OCI-LY3 (cell line): ENCODE measurements around the gene ALDOB.

Source experiments
- H2AFZ ChIP-seq: fragments of 200-600, 300-600 bp; shearing (Covaris generic); 2 replicates; pipeline ENCODE4 v1.6.0; 2014; ENCODE audit warnings: antibody characterized with exemption, low read depth, low read length
- H3K27ac ChIP-seq: fragments of 200-600, 300-600 bp; sonication (generic); 2 replicates; pipeline ENCODE4 v1.5.1; 2014; ENCODE audit warnings: mild to moderate bottlenecking, low read length, moderate library complexity, mixed read lengths
- H3K27me3 ChIP-seq: fragments of 200-600, 300-600 bp; sonication (generic); 2 replicates; pipeline ENCODE4 v1.6.1; 2014; ENCODE audit warnings: low read depth, low read length, mixed read lengths
- H3K36me3 ChIP-seq: fragments of 200-600, 300-600 bp; sonication (generic); replicated peaks from 2 replicates; pipeline ENCODE3; 2014; ENCODE audit warnings: low read depth, low read length, mixed read lengths
- H3K4me1 ChIP-seq: fragments of 300-600, 200-600 bp; sonication (generic); 2 replicates; pipeline ENCODE4 v1.6.1; 2014; ENCODE audit warnings: low read length, mixed read lengths
- H3K4me2 ChIP-seq: fragments of 200-600, 300-600 bp; sonication (generic); 2 replicates; pipeline ENCODE4 v1.6.1; 2014; ENCODE audit warnings: low read length, mixed read lengths
- H3K4me3 ChIP-seq: fragments of 300-600, 200-600 bp; sonication (generic); 2 replicates; pipeline ENCODE4 v1.5.1; 2014; ENCODE audit warnings: antibody characterized with exemption, mild to moderate bottlenecking, low read length, moderate library complexity
- H3K79me2 ChIP-seq: fragments of 300-600, 200-600 bp; shearing (Covaris generic); 2 replicates; pipeline ENCODE4 v1.6.1; 2014; ENCODE audit warnings: mild to moderate bottlenecking, low read length, mixed read lengths
- H3K9ac ChIP-seq: fragments of 300-600, 200-600 bp; shearing (Covaris generic); 2 replicates; pipeline ENCODE4 v1.6.0; 2014; ENCODE audit warnings: mild to moderate bottlenecking, low read length, moderate library complexity
- H3K9me3 ChIP-seq: fragments of 200-600, 300-600 bp; shearing (Covaris generic); 2 replicates; pipeline ENCODE4 v1.6.1; 2014; ENCODE audit warnings: low read length, mixed read lengths; ENCODE audit not compliant: insufficient read depth
- H4K20me1 ChIP-seq: fragments of 200-600, 300-600 bp; sonication (generic); 2 replicates; pipeline ENCODE4 v1.6.1; 2016; ENCODE audit warnings: low read length, mixed read lengths; ENCODE audit not compliant: insufficient read depth
- CTCF ChIP-seq: fragments of 200-600, 300-600 bp; sonication (generic); IDR thresholded peaks from 2 replicates; pipeline ENCODE4 v1.5.1; 2014; ENCODE audit warnings: antibody characterized with exemption, low read length, low read depth
- EZH2phosphoT487 ChIP-seq: fragments of 200-600 bp; shearing (Covaris generic); IDR thresholded peaks from 2 replicates; pipeline ENCODE4 v1.6.1; 2018; ENCODE audit warnings: antibody characterized with exemption, mixed run types, low read depth

The ALDOB gene

GRCh38 chr9:101383361-101383760, 52.2 kb downstream of the ALDOB start:
- Histone ChIP-seq H3K27ac (no peak overlapping the region), H3K79me2 (no peaks in the 10 kb centered on the region), H3K36me3 (peaks cover 10% of the 10 kb centered on the region), H3K9ac (no peak overlapping the region), H3K4me2 (no peak overlapping the region), H3K27me3 (no peaks in the 10 kb centered on the region), H3K4me1 (no peaks in the 10 kb centered on the region), H4K20me1 (no peaks in the 10 kb centered on the region), H3K9me3 (no peaks in the 10 kb centered on the region), H2AFZ (no peak overlapping the region), H3K4me3 (no peak overlapping the region)
- no peak for TF ChIP-seq CTCF

- Histone ChIP-seq H4K20me1 (no peaks in the 10 kb centered on the region), H3K9ac (no peak overlapping the region), H3K27me3 (no peaks in the 10 kb centered on the region), H3K9me3 (no peaks in the 10 kb centered on the region), H3K4me2 (no peak overlapping the region), H2AFZ (no peak overlapping the region), H3K4me1 (no peaks in the 10 kb centered on the region), H3K27ac (no peak overlapping the region), H3K79me2 (no peaks in the 10 kb centered on the region), H3K36me3 (peaks cover 3% of the 10 kb centered on the region), H3K4me3 (no peak overlapping the region)
- TF ChIP-seq CTCF, result no peak
- TF ChIP-seq EZH2phosphoT487, result no peak
Measured at GRCh38 chr9:101381833-101382342, 53.7 kb downstream of the ALDOB start.

GRCh38 chr9:101381118-101381517, 54.5 kb downstream of the ALDOB start:
- no peaks in the 10 kb centered on the region for H4K20me1 ChIP-seq
- no peak overlapping the region for H3K4me3 ChIP-seq
- no peaks in the 10 kb centered on the region for H3K4me1 ChIP-seq
- no peak overlapping the region for H3K27ac ChIP-seq
- H3K79me2 ChIP-seq, result no peaks in the 10 kb centered on the region
- no peak for TF ChIP-seq CTCF
- TF ChIP-seq EZH2phosphoT487, result no peak
- H3K4me2 ChIP-seq, result no peak overlapping the region
- H3K9me3 ChIP-seq, result no peaks in the 10 kb centered on the region
- no peak overlapping the region for H3K9ac ChIP-seq
- no peak overlapping the region for H2AFZ ChIP-seq
- H3K36me3 ChIP-seq, result no peaks in the 10 kb centered on the region
- no peaks in the 10 kb centered on the region for H3K27me3 ChIP-seq

- no peak overlapping the region for H3K27ac ChIP-seq
- no peaks in the 10 kb centered on the region for H3K9me3 ChIP-seq
- no peaks in the 10 kb centered on the region for H4K20me1 ChIP-seq
- no peak overlapping the region for H2AFZ ChIP-seq
- H3K9ac ChIP-seq, result no peak overlapping the region
- no peak overlapping the region for H3K4me3 ChIP-seq
- no peak overlapping the region for H3K4me2 ChIP-seq
- H3K4me1 ChIP-seq, result no peaks in the 10 kb centered on the region
- H3K79me2 ChIP-seq, result no peaks in the 10 kb centered on the region
- H3K36me3 ChIP-seq, result no peaks in the 10 kb centered on the region
- no peaks in the 10 kb centered on the region for H3K27me3 ChIP-seq
- TF ChIP-seq CTCF, result no peak
- no peak for TF ChIP-seq EZH2phosphoT487
Measured at GRCh38 chr9:101380295-101380694, 55.3 kb downstream of the ALDOB start.
